PC-9 (cell line): ENCODE measurements around the gene LIME1. TPM values are rescaled to one million over a fixed set of nuclear protein-coding genes. Genes with fewer than 3 reads are reported as not detected.

Source experiments
- BruUV-seq: library from RNA; stranded (reverse); fragments of 400-500 nt; replicated peaks from 2 replicates; lab custom pipeline; 2021; lab: Mats Ljungman, UMichigan
- CTCF ChIA-PET: fragments of 300-600 bp; sonication (Branson Sonifier 250); formaldehyde crosslinking; loops from one replicate; lab custom pipeline; 2022; ENCODE audit warnings: antibody characterized with exemption; lab: Charles Lee
- POLR2A ChIA-PET: fragments of 300-600 bp; sonication (Branson Sonifier 250); formaldehyde crosslinking; loops from one replicate; lab custom pipeline; 2022; ENCODE audit warnings: antibody characterized with exemption; ENCODE audit not compliant: unreplicated experiment; lab: Charles Lee
- DNase-seq, 2 experiments: peaks; one replicate each; pipeline versions ENCODE4 v3.0.0 to v3.0.0-alpha.2; 2015 to 2022; ENCODE audit warnings: mixed read lengths in 1 of 2
- H2AFZ ChIP-seq: fragments of 200-600 bp; sonication (generic); 2 replicates; pipeline ENCODE4 v1.8.1; 2017; ENCODE audit warnings: antibody characterized with exemption
- H3F3A ChIP-seq: fragments of 200-600 bp; sonication (generic); 2 replicates; pipeline ENCODE4 v1.8.1; 2017; ENCODE audit warnings: antibody characterized with exemption, mild to moderate bottlenecking, low read depth; ENCODE audit not compliant: insufficient read depth
- H3K27ac ChIP-seq: fragments of 200-600 bp; sonication (generic); 2 replicates; pipeline ENCODE4 v1.6.1; 2016; ENCODE audit warnings: mixed run types
- H3K27me3 ChIP-seq: fragments of 200-600 bp; sonication (generic); 2 replicates; pipeline ENCODE4 v1.6.1; 2016; ENCODE audit warnings: low read depth, mixed run types; ENCODE audit not compliant: insufficient read depth
- H3K36me3 ChIP-seq: fragments of 200-600 bp; sonication (generic); 2 replicates; pipeline ENCODE4 v1.6.1; 2016; ENCODE audit warnings: low read depth, mixed run types
- H3K4me1 ChIP-seq: fragments of 200-600 bp; sonication (generic); replicated peaks from 2 replicates; pipeline ENCODE4 v1.6.1; 2016; ENCODE audit warnings: mixed run types; ENCODE audit not compliant: insufficient read depth
- H3K4me2 ChIP-seq: fragments of 200-600 bp; sonication (generic); 2 replicates; pipeline ENCODE4 v1.6.1; 2017; ENCODE audit warnings: mixed run types
- H3K4me3 ChIP-seq: fragments of 200-600 bp; sonication (generic); 2 replicates; pipeline ENCODE4 v1.6.1; 2016; ENCODE audit warnings: mixed run types
- H3K79me2 ChIP-seq: fragments of 200-600 bp; sonication (generic); 2 replicates; pipeline ENCODE4 v1.6.1; 2017; ENCODE audit warnings: low read depth, mixed run types
- H3K9me2 ChIP-seq: fragments of 200-600 bp; sonication (generic); 2 replicates; pipeline ENCODE4 v1.8.1; 2017; ENCODE audit warnings: mild to moderate bottlenecking; ENCODE audit not compliant: insufficient read depth
- H3K9me3 ChIP-seq: fragments of 200-600 bp; sonication (generic); 2 replicates; pipeline ENCODE4 v1.8.1; 2016; ENCODE audit warnings: low read depth; ENCODE audit not compliant: insufficient read depth
- H4K20me1 ChIP-seq: fragments of 200-600 bp; sonication (generic); 2 replicates; pipeline ENCODE4 v1.8.1; 2017; ENCODE audit not compliant: insufficient read depth
- CTCF ChIP-seq: fragments of 200-600 bp; sonication (generic); conservative IDR thresholded peaks from 2 replicates; pipeline ENCODE4 v1.6.1; 2017; ENCODE audit warnings: mixed run types, antibody characterized with exemption, mild to moderate bottlenecking, moderate library complexity
- EZH2 ChIP-seq: fragments of 200-600 bp; sonication (generic); IDR thresholded peaks from 2 replicates; pipeline ENCODE4 v1.8.0; 2017; ENCODE audit warnings: antibody characterized with exemption, low read depth
- intact Hi-C: fragments of 100-400 bp; cut with micrococcal nuclease; formaldehyde crosslinking; loops from one replicate; pipeline ENCODE4 v1.10.0; 2022; ENCODE audit not compliant: unreplicated experiment
- total RNA-seq: library from RNA; stranded (reverse); gene quantifications from 2 replicates; pipeline ENCODE4 v1.2.3, GENCODE V29; 2021

LIME1 gene
- total RNA-seq, 1 experiment from 2014 or later, result 18.7 TPM

DNA sequence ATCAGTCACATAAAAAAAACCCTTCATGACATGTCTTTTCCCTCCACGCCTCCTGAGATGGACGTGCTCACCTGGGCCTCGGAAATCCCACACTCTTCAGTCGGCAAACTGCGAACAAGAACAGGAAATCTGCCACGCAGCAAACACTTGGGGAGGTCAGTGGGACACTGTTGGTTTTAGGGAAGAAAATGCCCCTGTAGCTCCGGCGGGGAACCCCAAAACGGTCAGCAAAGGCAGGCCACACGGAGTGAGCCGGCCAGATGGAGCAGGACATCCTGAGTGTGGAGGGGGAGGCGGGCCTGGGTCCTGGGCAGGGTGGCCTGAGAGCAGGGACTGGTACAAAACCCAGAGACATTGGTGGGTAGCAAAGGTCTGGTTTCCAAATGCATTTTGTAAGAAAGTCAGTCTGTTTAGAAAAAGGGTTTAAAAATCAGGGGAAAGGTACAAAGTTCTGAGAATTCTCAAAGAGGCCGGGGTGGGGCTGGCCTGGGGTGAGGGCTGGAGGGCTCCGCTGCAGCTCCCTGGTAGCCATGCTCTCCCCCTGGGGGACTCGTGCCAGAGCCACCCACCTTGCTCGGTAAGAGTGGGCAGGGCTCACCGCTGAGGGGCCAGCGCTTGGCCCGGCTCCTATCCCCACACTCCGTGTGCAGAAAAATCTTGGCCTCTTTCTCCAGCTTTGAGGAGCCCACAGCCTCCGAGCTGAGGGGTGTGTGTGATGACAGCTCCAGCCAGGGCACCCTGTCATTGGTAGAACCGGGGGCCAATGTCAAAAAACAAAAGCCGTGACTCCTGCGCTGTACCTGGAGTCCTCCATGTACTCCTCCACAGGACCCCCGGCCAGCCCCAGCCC lies 8.3 kb downstream of the LIME1 start:
- Histone ChIP-seq H2AFZ (no peak overlapping the region), H3K79me2 (peaks cover 10% of the 10 kb centered on the region; the same call in 1 of the 2 replicates), H3K4me1 (peaks cover 9% of the 10 kb centered on the region), H3K36me3 (no peaks in the 10 kb centered on the region), H3K9me2 (no peaks in the 10 kb centered on the region), H3K9me3 (no peaks in the 10 kb centered on the region), H3K4me2 (no peak overlapping the region), H3K27ac (no peak overlapping the region), H4K20me1 (no peaks in the 10 kb centered on the region; the same call in 1 of the 2 replicates), H3F3A (peaks cover 33% of the 10 kb centered on the region), H3K4me3 (no peak overlapping the region), H3K27me3 (no peaks in the 10 kb centered on the region)
- no peak for DNase-seq
- ChIA-PET POLR2A (no interaction called here), CTCF (interaction anchor here (0.7 kb wide), 1 partner anchor 15 kb away, joined by 3 read pairs; no protein-coding TSS in a partner anchor)
- TF ChIP-seq EZH2 (no peak), CTCF (no peak)
- BruUV-seq, result no TSS peak
- intact Hi-C loops, result no loop called here

DNA sequence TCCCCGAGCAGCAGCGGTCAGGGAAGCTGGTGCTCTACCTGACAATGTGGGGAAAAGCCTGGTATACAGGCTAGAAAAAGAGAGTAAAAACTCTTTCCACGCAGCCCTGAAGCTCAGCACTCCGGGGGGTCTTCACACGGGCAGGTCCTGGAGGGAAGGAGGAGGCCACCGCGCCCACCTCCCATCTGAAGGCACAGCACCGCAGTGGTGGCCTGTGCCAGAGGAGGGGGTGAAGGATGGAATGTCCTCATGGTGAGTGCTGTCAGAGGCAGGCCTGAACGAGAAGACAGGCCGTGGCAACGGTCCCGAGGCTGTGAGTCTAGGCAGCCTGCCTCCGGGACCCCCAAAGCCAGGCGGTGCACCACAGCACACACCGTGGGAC lies 9.0 kb downstream of the LIME1 start:
- peaks cover 34% of the 10 kb centered on the region for H3F3A ChIP-seq
- DNase-seq, result no peak
- H3K36me3 ChIP-seq, result no peaks in the 10 kb centered on the region
- intact Hi-C loops, result no loop called here
- no peak overlapping the region for H3K4me2 ChIP-seq
- H2AFZ ChIP-seq, result no peak overlapping the region
- no TSS peak for BruUV-seq
- ChIA-PET CTCF (interaction anchor here (0.7 kb wide), 2 partner anchors 15 to 38 kb away, joined by 3 read pairs; partner anchors contain the start of genes ARFRP1 and ZGPAT), POLR2A (no interaction called here)
- H3K4me3 ChIP-seq, result no peak overlapping the region
- peaks cover 9% of the 10 kb centered on the region for H3K4me1 ChIP-seq
- H3K27ac ChIP-seq, result no peak overlapping the region
- H4K20me1 ChIP-seq, result peaks cover 2% of the 10 kb centered on the region; the same call in 1 of the 2 replicates
- H3K27me3 ChIP-seq, result no peaks in the 10 kb centered on the region
- TF ChIP-seq CTCF (no peak), EZH2 (no peak)
- no peaks in the 10 kb centered on the region for H3K9me3 ChIP-seq
- H3K9me2 ChIP-seq, result no peaks in the 10 kb centered on the region
- H3K79me2 ChIP-seq, result peaks cover 10% of the 10 kb centered on the region; the same call in 1 of the 2 replicates

GRCh38 chr20:63745961-63746731 lies 9.7 kb downstream of the LIME1 start:
- no peak for DNase-seq
- H3K79me2 ChIP-seq, result peaks cover 9% of the 10 kb centered on the region; the same call in 1 of the 2 replicates
- no peak overlapping the region for H3K4me3 ChIP-seq
- H3K27ac ChIP-seq, result no peak overlapping the region
- POLR2A ChIA-PET, result no interaction called here
- H3K9me3 ChIP-seq, result no peaks in the 10 kb centered on the region
- TF ChIP-seq EZH2 (no peak), CTCF (no peak)
- H3F3A ChIP-seq, result peaks cover 39% of the 10 kb centered on the region; the same call in 1 of the 2 replicates
- peaks cover 5% of the 10 kb centered on the region; the same call in 1 of the 2 replicates for H4K20me1 ChIP-seq
- no peaks in the 10 kb centered on the region for H3K27me3 ChIP-seq
- H3K4me2 ChIP-seq, result no peak overlapping the region
- no peaks in the 10 kb centered on the region for H3K36me3 ChIP-seq
- H3K4me1 ChIP-seq, result peaks cover 8% of the 10 kb centered on the region
- no TSS peak for BruUV-seq
- intact Hi-C loops, result no loop called here
- H2AFZ ChIP-seq, result no peak overlapping the region
- H3K9me2 ChIP-seq, result no peaks in the 10 kb centered on the region
- CTCF ChIA-PET, result interaction anchor here (0.7 kb wide), 1 partner anchor 39 kb away, joined by 3 read pairs; the partner anchor contains the start of genes ARFRP1 and ZGPAT
